MM.1S (cell line): Measurements from ENCODE around the gene PSME3.

ENCODE experiments used
- DNase-seq: peaks from one replicate; pipeline ENCODE4 v3.0.0-alpha.2; 2015
- H2AFZ ChIP-seq: fragments of 300-600 bp; sonication (generic); 2 replicates; pipeline ENCODE4 v1.6.0; 2016; ENCODE audit warnings: antibody characterized with exemption, low read length
- H3F3A ChIP-seq: fragments of 300-600 bp; sonication (generic); 2 replicates; pipeline ENCODE4 v1.6.1; 2016; ENCODE audit warnings: mild to moderate bottlenecking, antibody characterized with exemption, low read length, moderate library complexity, mixed read lengths; ENCODE audit not compliant: insufficient read depth
- H3K27ac ChIP-seq: fragments of 300-600 bp; sonication (generic); 2 replicates; pipeline ENCODE4 v1.5.1; 2016; ENCODE audit warnings: mild to moderate bottlenecking, low read length
- H3K27me3 ChIP-seq: fragments of 300-600 bp; sonication (generic); replicated peaks from 2 replicates; pipeline ENCODE4 v1.6.0; 2016; ENCODE audit warnings: low read length; ENCODE audit not compliant: insufficient read depth
- H3K36me3 ChIP-seq: fragments of 300-600 bp; sonication (generic); replicated peaks from 2 replicates; pipeline ENCODE4 v1.6.1; 2016; ENCODE audit warnings: mild to moderate bottlenecking, low read length, mixed read lengths; ENCODE audit not compliant: insufficient read depth
- H3K4me1 ChIP-seq: fragments of 300-600 bp; sonication (generic); 2 replicates; pipeline ENCODE4 v1.6.1; 2016; ENCODE audit warnings: low read length, mixed read lengths
- H3K4me2 ChIP-seq: fragments of 300-600 bp; sonication (generic); 2 replicates; pipeline ENCODE4 v1.6.0; 2016; ENCODE audit warnings: low read depth, low read length
- H3K4me3 ChIP-seq: fragments of 300-600 bp; sonication (generic); 2 replicates; pipeline ENCODE4 v1.5.1; 2016; ENCODE audit warnings: low read length, mixed read lengths
- H3K79me2 ChIP-seq: fragments of 300-600 bp; sonication (generic); 2 replicates; pipeline ENCODE4 v1.6.1; 2016; ENCODE audit warnings: mixed run types, low read length, mixed read lengths
- H3K9ac ChIP-seq: fragments of 300-600 bp; sonication (generic); 2 replicates; pipeline ENCODE4 v1.6.1; 2016; ENCODE audit warnings: low read length, mixed read lengths
- H3K9me2 ChIP-seq: fragments of 300-600 bp; sonication (generic); replicated peaks from 2 replicates; pipeline ENCODE4 v1.6.1; 2016; ENCODE audit warnings: mild to moderate bottlenecking, low read length, mixed read lengths; ENCODE audit not compliant: insufficient read depth
- H3K9me3 ChIP-seq: fragments of 300-600 bp; sonication (generic); replicated peaks from 2 replicates; pipeline ENCODE4 v1.6.1; 2016; ENCODE audit warnings: mild to moderate bottlenecking, low read length, mixed read lengths; ENCODE audit not compliant: insufficient read depth
- H4K20me1 ChIP-seq: fragments of 300-600 bp; sonication (generic); 2 replicates; pipeline ENCODE4 v1.6.1; 2016; ENCODE audit warnings: mild to moderate bottlenecking, low read length, moderate library complexity, mixed read lengths; ENCODE audit not compliant: insufficient read depth
- CTCF ChIP-seq: fragments of 300-600 bp; sonication (generic); IDR thresholded peaks from 2 replicates; pipeline ENCODE4 v1.5.1; 2016; ENCODE audit warnings: antibody characterized with exemption, low read length, mixed read lengths
- EZH2 ChIP-seq: fragments of 300-600 bp; sonication (generic); optimal IDR thresholded peaks from 2 replicates; pipeline ENCODE3; 2017; ENCODE audit warnings: low read depth, mild to moderate bottlenecking, antibody characterized with exemption, low read length, mixed read lengths
- EZH2phosphoT487 ChIP-seq: fragments of 300-600 bp; sonication (generic); IDR thresholded peaks from 2 replicates; pipeline ENCODE4 v1.6.1; 2018; ENCODE audit warnings: antibody characterized with exemption, low read length

Gene PSME3

GRCh38 chr17:42792545-42792944, 40.7 kb upstream of the PSME3 start:
- Histone ChIP-seq H3F3A (no peaks in the 10 kb centered on the region), H3K9me3 (no peaks in the 10 kb centered on the region), H3K27ac (no peak overlapping the region), H4K20me1 (no peaks in the 10 kb centered on the region), H3K9ac (no peak overlapping the region), H2AFZ (no peak overlapping the region), H3K4me1 (peaks cover 4% of the 10 kb centered on the region; the same call in 1 of the 2 replicates), H3K9me2 (no peaks in the 10 kb centered on the region), H3K4me2 (no peak overlapping the region), H3K79me2 (peaks cover 7% of the 10 kb centered on the region), H3K4me3 (no peak overlapping the region), H3K36me3 (no peaks in the 10 kb centered on the region), H3K27me3 (peaks cover 10% of the 10 kb centered on the region; the same call in 1 of the 2 replicates)
- TF ChIP-seq EZH2phosphoT487 (no peak), CTCF (no peak), EZH2 (no peak)
- DNase-seq: no peak

DNA sequence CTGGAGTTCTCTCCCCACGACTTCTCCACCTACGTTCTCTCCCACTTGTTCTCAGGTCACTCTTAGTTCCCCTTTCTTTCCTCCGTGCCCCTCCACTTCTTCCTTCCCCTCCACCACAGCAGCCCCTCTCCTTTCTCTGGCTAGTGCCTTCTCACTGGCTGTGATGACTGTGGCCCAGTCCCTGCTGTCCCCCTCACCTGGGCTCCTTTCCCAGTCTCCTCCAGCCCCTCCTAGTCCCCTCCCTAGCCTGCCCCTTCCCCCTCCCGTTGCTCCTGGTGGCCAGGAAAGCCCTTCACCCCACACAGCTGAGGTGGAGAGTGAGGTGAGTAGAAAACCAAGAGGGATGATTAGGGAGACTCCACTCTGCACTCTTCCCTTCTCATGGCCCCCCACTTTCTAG, 38.1 kb upstream of the PSME3 start:
- no peak for DNase-seq
- Histone ChIP-seq H3K9me2 (no peaks in the 10 kb centered on the region), H3F3A (no peaks in the 10 kb centered on the region), H3K9me3 (no peaks in the 10 kb centered on the region), H2AFZ (no peak overlapping the region), H3K4me2 (no peak overlapping the region), H3K36me3 (no peaks in the 10 kb centered on the region), H3K4me1 (peaks cover 8% of the 10 kb centered on the region; the same call in 1 of the 2 replicates), H3K4me3 (no peak overlapping the region), H3K27ac (no peak overlapping the region), H3K79me2 (peaks cover 17% of the 10 kb centered on the region), H3K9ac (no peak overlapping the region), H3K27me3 (no peaks in the 10 kb centered on the region; the same call in 1 of the 2 replicates), H4K20me1 (no peaks in the 10 kb centered on the region)
- TF ChIP-seq EZH2phosphoT487 (no peak), EZH2 (no peak), CTCF (no peak)

DNA sequence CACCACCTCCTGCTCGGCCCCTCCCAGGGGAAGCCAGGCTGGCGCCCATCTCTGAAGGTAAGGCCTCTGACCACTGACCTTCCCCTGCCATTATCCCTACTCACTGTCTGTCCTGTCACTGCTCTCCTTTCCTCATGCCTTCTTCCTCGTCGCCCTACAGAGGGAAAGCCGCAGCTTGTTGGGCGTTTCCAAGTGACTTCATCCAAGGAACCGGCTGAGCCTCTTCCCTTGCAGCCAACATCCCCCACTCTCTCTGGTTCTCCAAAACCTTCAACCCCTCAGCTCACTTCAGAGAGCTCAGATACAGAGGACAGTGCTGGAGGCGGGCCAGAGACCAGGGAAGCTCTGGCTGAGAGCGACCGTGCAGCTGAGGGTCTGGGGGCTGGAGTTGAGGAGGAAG, 37.7 kb upstream of the PSME3 start:
- no peaks in the 10 kb centered on the region for H3K9me2 ChIP-seq
- H3K79me2 ChIP-seq: peaks cover 17% of the 10 kb centered on the region
- H3K4me2 ChIP-seq: no peak overlapping the region
- no peaks in the 10 kb centered on the region; the same call in 1 of the 2 replicates for H3K27me3 ChIP-seq
- H3K27ac ChIP-seq: no peak overlapping the region
- no peaks in the 10 kb centered on the region for H4K20me1 ChIP-seq
- no peak overlapping the region for H3K9ac ChIP-seq
- H3K9me3 ChIP-seq: no peaks in the 10 kb centered on the region
- no peak for TF ChIP-seq EZH2phosphoT487
- TF ChIP-seq EZH2: no peak
- TF ChIP-seq CTCF: no peak
- H3K4me1 ChIP-seq: peaks cover 8% of the 10 kb centered on the region; the same call in 1 of the 2 replicates
- H2AFZ ChIP-seq: no peak overlapping the region
- no peaks in the 10 kb centered on the region for H3F3A ChIP-seq
- DNase-seq: no peak
- H3K4me3 ChIP-seq: no peak overlapping the region
- H3K36me3 ChIP-seq: no peaks in the 10 kb centered on the region
